Spinal cord (tissue), 10 donors: ENCODE results near the gene KCNG4. TPM values are rescaled to one million over a fixed set of nuclear protein-coding genes. Genes with fewer than 3 reads are reported as not detected.

Source experiments
- DNase-seq, 6 donors: peaks; one replicate each; pipeline versions ENCODE4 v3.0.0 to v3.0.0-alpha.2; 2013 to 2015; ENCODE audit warnings: low spot score in 6 of 6, low read depth in 4 of 6
- H3K27ac ChIP-seq: one replicate; pipeline ENCODE4 v1.5.1; 2013; ENCODE audit warnings: low read depth, low read length, control low read depth
- H3K27me3 ChIP-seq: one replicate; pipeline ENCODE4 v1.6.1; 2013; ENCODE audit warnings: low read length; ENCODE audit not compliant: control insufficient read depth, insufficient read depth
- H3K36me3 ChIP-seq: one replicate; pipeline ENCODE4 v1.6.1; 2013; ENCODE audit warnings: low read length; ENCODE audit not compliant: control insufficient read depth, insufficient read depth
- H3K4me1 ChIP-seq: one replicate; pipeline ENCODE4 v1.6.1; 2013; ENCODE audit warnings: low read length; ENCODE audit not compliant: control insufficient read depth, insufficient read depth
- H3K4me3 ChIP-seq: one replicate; pipeline ENCODE4 v1.5.1; 2013; ENCODE audit warnings: low read depth, low read length, control low read depth
- H3K9me3 ChIP-seq: one replicate; pipeline ENCODE4 v1.6.1; 2013; ENCODE audit warnings: low read length; ENCODE audit not compliant: control insufficient read depth, insufficient read depth
- WGBS: methylation state at CpG from one replicate; pipeline ENCODE4 v1.1.5; 2013; ENCODE audit warnings: missing lambda C conversion rate; ENCODE audit not compliant: insufficient coverage; 5-methylcytosine and 5-hydroxymethylcytosine counted together
- polyA plus RNA-seq, 2 donors: library from polyadenylated mRNA; unstranded; fragments of 120-200 nt; gene quantifications; one replicate each; pipeline ENCODE4 v1.2.1, GENCODE V29; 2013; ENCODE audit not compliant: insufficient read length in 2 of 2
- total RNA-seq, 2 donors: library from RNA; depleted of rRNA in 1 of 2; stranded (reverse); fragments of 120-200 nt in 1 of 2; fragments of >200 nt in 1 of 2; gene quantifications; one replicate each; pipeline versions ENCODE4 v1.2.3 to v1.2.4, GENCODE V29; 2013 to 2014
- donor health status: healthy.

Gene KCNG4
- total and polyA plus RNA-seq, 4 donors, result 0.06 to 0.44 (median 0.31) TPM

GRCh38 chr16:84241778-84242177, 2.0 kb upstream of the KCNG4 start:
- Histone ChIP-seq H3K4me3 (no peak overlapping the region), H3K27ac (no peak overlapping the region), H3K36me3 (no peaks in the 10 kb centered on the region), H3K4me1 (peaks cover 13% of the 10 kb centered on the region), H3K9me3 (no peaks in the 10 kb centered on the region), H3K27me3 (no peaks in the 10 kb centered on the region)
- no CpG with 5 or more reads among the region's 1 CpG for WGBS
- no peak for DNase-seq

GRCh38 chr16:84240455-84240854, 643 bp upstream of the KCNG4 start:
- H3K36me3 ChIP-seq, result no peaks in the 10 kb centered on the region
- 89% methylated on average over 2 of the region's 2 CpGs for WGBS
- H3K9me3 ChIP-seq, result no peaks in the 10 kb centered on the region
- no peak for DNase-seq
- H3K27ac ChIP-seq, result no peak overlapping the region
- no peak overlapping the region for H3K4me3 ChIP-seq
- no peaks in the 10 kb centered on the region for H3K27me3 ChIP-seq
- H3K4me1 ChIP-seq, result peaks cover 20% of the 10 kb centered on the region

- Histone ChIP-seq H3K4me1 (peaks cover 28% of the 10 kb centered on the region), H3K27me3 (no peaks in the 10 kb centered on the region), H3K4me3 (no peak overlapping the region), H3K27ac (no peak overlapping the region), H3K36me3 (no peaks in the 10 kb centered on the region), H3K9me3 (no peaks in the 10 kb centered on the region)
- WGBS, result 35% methylated on average over 7 of the region's 10 CpGs
- DNase-seq, result peak in 1 of 6 donors; percentile 44
Measured at GRCh38 chr16:84239141-84239769, 557 bp downstream of the KCNG4 start.

DNA sequence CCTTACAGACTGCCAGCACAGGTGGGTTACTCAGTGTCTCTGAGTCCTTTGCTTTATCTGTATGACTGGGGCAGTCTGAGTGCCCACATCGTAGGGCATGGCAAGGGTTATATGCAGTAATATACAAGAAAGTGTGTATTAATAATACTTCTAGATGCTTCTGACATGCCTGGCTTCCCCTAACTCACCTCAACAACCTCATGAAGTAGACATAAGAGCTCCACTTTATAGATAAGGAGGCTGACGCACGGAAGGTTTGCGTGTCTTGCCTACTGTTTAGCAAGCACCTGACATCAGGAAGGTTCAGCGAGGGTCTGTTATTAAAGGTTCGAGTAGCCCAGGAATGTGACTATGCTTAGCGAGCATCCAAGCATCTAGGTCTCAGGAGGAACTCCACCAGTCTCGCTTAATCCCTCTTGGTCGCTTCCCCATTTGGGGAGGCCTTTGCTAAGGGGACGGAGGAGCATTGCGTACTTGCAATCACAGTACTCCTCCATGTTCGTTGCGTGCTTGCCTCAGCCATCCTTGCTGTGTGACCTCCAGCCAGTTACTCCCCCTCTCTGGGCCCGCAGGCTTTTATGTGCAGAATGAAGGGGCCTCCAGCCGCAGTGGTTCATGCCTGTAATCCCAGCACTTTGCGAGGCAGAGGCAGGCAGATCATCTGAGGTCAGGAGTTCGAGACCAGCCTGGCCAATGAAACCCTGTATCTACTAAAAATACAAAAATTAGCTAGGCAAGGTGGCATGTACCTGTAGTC, 1.6 kb downstream of the KCNG4 start:
- no peak overlapping the region for H3K4me3 ChIP-seq
- no peaks in the 10 kb centered on the region for H3K36me3 ChIP-seq
- no peak overlapping the region for H3K27ac ChIP-seq
- WGBS, result 94% methylated on average over 15 of the region's 17 CpGs
- DNase-seq, result no peak
- H3K9me3 ChIP-seq, result no peaks in the 10 kb centered on the region
- peaks cover 29% of the 10 kb centered on the region for H3K4me1 ChIP-seq
- no peaks in the 10 kb centered on the region for H3K27me3 ChIP-seq

DNA sequence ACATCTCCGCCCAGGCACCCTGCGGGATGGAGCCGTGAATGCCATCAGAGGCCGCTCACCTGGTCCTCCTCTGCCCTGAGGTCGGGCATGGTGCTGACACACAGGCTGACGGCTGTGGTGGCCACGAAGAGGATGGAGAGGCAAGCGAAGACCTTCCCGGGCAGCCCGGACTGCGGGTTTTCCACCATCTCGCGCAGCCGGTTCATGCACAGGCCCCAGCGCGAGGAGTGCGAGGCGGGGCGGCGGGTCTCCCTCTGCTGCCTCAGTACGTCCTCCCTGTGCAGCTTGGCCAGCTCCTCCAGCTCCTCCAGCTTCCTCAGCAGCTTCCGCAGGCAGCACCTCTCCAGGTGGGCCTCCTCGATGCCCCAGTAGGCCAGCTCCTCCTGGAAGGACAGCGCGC, 3.1 kb downstream of the KCNG4 start:
- H3K27me3 ChIP-seq, result no peaks in the 10 kb centered on the region
- no peaks in the 10 kb centered on the region for H3K36me3 ChIP-seq
- H3K9me3 ChIP-seq, result no peaks in the 10 kb centered on the region
- no peak overlapping the region for H3K27ac ChIP-seq
- DNase-seq, result no peak
- 93% methylated on average over 24 of the region's 25 CpGs for WGBS
- no peak overlapping the region for H3K4me3 ChIP-seq
- H3K4me1 ChIP-seq, result peaks cover 29% of the 10 kb centered on the region

- DNase-seq, result peak in 2 of 6 donors; percentile 35 to 65
- WGBS, result 27% methylated on average over 11 of the region's 21 CpGs
- H3K27me3 ChIP-seq, result no peaks in the 10 kb centered on the region
- H3K4me1 ChIP-seq, result peaks cover 25% of the 10 kb centered on the region
- H3K27ac ChIP-seq, result no peak overlapping the region
- no peaks in the 10 kb centered on the region for H3K36me3 ChIP-seq
- H3K4me3 ChIP-seq, result no peak overlapping the region
- H3K9me3 ChIP-seq, result no peaks in the 10 kb centered on the region
Measured at GRCh38 chr16:84234321-84235241, 5.2 kb downstream of the KCNG4 start.

- H3K9me3 ChIP-seq, result no peaks in the 10 kb centered on the region
- H3K4me3 ChIP-seq, result no peak overlapping the region
- H3K4me1 ChIP-seq, result peaks cover 24% of the 10 kb centered on the region
- H3K27me3 ChIP-seq, result no peaks in the 10 kb centered on the region
- 91% methylated on average over 8 of the region's 9 CpGs for WGBS
- no peak for DNase-seq
- no peaks in the 10 kb centered on the region for H3K36me3 ChIP-seq
- H3K27ac ChIP-seq, result no peak overlapping the region
Measured at GRCh38 chr16:84233748-84234147, 6.1 kb downstream of the KCNG4 start.

DNA sequence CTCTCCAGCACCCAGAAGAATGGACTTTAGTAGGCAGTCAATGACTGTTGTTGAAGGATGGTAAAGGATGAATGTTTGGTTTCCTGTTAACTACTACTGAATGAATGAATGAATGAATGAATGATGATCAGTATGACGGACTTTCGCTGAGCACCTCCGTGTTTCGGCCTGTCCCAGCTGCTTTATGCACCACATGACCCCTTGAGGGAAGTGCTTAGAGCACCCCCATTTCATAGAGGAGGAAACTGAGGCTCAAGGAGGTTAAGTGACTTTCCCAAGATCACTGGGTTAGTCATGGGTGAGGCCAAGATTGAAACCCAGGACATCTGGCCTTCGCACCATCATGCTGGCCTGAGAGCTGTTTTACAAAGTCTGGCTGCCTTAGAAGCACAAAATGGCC, 6.8 kb downstream of the KCNG4 start:
- Histone ChIP-seq H3K27ac (no peak overlapping the region), H3K4me1 (peaks cover 31% of the 10 kb centered on the region), H3K9me3 (no peaks in the 10 kb centered on the region), H3K27me3 (no peaks in the 10 kb centered on the region), H3K36me3 (no peaks in the 10 kb centered on the region), H3K4me3 (no peak overlapping the region)
- DNase-seq, result no peak
- WGBS, result 95% methylated on average over 5 of the region's 5 CpGs

- H3K27me3 ChIP-seq, result no peaks in the 10 kb centered on the region
- H3K4me3 ChIP-seq, result no peak overlapping the region
- H3K9me3 ChIP-seq, result no peaks in the 10 kb centered on the region
- peaks cover 34% of the 10 kb centered on the region for H3K4me1 ChIP-seq
- no peak overlapping the region for H3K27ac ChIP-seq
- WGBS, result 95% methylated on average over 3 of the region's 5 CpGs
- H3K36me3 ChIP-seq, result no peaks in the 10 kb centered on the region
- DNase-seq, result no peak
Measured at GRCh38 chr16:84232060-84232459, 7.8 kb downstream of the KCNG4 start.
